Measurements from ENCODE around the gene TTC33.

Gene TTC33

DNA sequence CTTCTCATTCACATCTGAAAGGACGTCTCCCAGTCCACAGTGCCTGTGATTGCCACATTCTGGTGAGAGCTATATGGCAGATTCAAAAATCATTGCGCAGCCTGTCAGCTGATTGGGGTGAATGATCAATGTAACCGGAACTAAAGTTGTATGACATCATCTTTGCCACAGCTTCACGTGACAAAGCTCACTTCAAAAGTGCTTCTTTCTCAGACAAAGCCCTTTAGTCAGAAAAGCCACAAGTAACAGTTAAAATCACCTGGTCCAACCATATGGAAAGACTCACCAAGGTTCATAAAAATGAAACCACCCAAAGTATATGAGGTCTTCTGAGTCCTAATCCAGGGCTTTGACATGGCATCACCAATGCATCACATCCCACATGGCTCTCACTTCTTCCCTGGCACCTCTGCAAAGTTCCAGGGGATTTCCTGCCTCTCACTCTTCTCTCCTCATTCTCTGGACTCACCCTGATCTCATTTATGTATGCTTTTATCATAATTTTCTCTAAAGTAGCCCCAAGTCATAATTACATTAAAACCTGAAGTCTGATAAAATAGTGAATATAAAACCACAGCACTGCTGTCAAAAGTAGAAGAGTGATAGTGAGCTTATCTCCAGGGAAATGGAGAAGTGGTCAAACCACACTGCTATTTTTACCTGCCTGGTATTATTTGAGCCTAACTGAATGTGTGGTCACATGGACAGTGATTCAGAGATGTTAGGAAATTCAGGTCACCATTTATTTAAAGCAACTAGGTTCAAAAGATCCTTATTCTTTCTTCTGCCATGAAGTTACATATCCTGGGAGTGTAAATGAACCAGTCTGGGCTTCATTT lies 269.1 kb downstream of the TTC33 start:
- H3K36me3 Mint-ChIP-seq, result no peaks in the 10 kb centered on the region
- peaks cover 63% of the 10 kb centered on the region for H3K4me1 Mint-ChIP-seq
- peak; percentile 81 for ATAC-seq
- H3K27ac Mint-ChIP-seq, result peak overlapping the region; percentile 98
- peak overlapping the region; percentile 64 for H3K4me3 Mint-ChIP-seq
- no peaks in the 10 kb centered on the region for H3K27me3 Mint-ChIP-seq
- no peaks in the 10 kb centered on the region for H3K9me3 Mint-ChIP-seq

DNA sequence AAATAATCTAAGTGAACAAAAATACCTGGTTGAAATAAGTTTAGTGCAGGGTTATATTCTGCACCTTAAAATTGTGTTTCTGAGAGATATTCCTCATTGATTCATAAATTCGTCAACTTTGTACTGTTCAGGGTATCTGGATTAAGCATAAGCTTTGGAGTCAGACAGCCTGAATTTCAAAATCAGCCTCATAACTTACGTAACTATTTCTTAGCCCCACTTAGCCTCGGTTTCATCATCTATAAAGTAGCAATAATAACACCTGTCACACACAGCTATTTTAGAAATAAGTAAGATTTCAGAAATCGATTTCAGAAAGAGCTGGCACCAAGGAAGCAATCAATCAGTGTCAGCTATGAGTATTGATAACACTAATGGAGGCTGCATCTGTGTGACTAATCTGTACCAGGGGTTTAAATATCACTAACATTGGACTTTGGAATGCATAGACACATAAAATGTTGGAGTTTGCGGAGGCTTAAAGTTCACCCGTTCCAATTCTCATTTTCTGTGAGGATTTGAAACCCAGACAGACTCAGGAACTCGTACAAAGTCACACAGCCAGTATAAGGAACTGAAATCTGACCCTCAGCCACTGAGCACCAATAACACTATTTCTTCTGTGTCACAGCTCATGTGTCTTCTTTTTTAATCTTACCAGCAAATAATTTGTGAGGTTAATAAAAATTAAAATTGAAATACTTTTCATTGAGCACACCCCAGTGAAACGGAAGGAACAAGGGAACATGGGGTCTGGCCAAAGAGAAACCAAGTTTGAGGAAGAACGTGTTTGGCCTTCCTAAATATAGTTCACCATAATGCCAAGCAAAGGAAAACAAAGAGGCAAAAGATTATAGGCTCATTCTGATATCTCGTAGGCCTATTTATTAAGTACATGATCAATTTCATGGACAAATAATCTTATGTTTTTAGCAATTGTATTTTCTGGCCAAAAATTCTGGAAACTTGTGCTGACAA lies 270.5 kb downstream of the TTC33 start:
- H3K4me3 Mint-ChIP-seq, result peak overlapping the region; percentile 63

DNA sequence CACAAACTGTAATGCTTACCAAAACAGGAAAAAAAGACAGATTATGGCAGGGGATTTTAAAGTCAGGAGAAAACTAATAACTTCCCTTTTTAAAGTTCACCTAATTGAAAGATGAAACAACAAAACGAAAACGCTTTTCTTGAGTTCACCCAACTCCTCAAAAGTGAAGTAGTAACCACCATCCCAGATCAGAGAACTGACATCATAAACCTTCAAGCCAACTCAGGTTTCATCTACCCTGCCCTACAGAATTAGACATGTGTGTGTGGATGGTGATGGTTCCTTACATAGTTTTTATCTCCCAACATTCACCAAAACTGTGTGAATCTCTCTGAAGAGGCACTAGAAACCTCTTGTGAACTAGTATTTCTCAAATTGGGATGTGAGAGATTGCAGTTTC lies 271.3 kb downstream of the TTC33 start:
- Mint-ChIP-seq H3K27ac (peak overlapping the region; percentile 98), H3K4me1 (peaks cover 58% of the 10 kb centered on the region), H3K4me3 (peak overlapping the region; percentile 63), H3K27me3 (no peaks in the 10 kb centered on the region), H3K36me3 (no peaks in the 10 kb centered on the region), H3K9me3 (no peaks in the 10 kb centered on the region)
- peak; percentile 59 for ATAC-seq

More for the DNA sequence above, 270.5 kb downstream of the TTC33 start:
- no peaks in the 10 kb centered on the region for H3K36me3 Mint-ChIP-seq
- ATAC-seq, result peak; percentile 73
- peak overlapping the region; percentile 98 for H3K27ac Mint-ChIP-seq
- H3K9me3 Mint-ChIP-seq, result no peaks in the 10 kb centered on the region
- H3K4me1 Mint-ChIP-seq, result peaks cover 60% of the 10 kb centered on the region
- no peaks in the 10 kb centered on the region for H3K27me3 Mint-ChIP-seq

DNA sequence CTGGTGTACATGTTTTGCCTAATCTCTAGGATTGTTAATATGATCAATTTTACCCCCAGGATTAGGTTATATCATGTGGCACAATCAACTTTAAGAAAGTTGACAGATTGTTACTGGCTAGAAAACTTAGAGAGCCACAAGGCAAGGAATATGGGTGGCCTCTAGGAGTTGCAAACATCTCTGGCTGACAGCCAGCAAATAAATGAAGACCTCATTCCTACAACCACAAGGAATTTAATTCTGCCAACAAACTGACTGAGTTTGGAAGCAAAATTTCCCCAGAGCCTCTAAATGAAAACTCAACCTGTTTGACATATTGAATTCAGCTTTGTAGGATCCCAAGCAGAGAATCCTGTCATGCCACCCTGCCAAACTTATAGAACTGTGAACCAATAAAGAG lies 272.4 kb downstream of the TTC33 start:
- H3K4me1 Mint-ChIP-seq, result peaks cover 47% of the 10 kb centered on the region
- no peak for ATAC-seq
- H3K4me3 Mint-ChIP-seq, result no peak overlapping the region
- H3K9me3 Mint-ChIP-seq, result no peaks in the 10 kb centered on the region
- H3K27me3 Mint-ChIP-seq, result no peaks in the 10 kb centered on the region
- H3K36me3 Mint-ChIP-seq, result no peaks in the 10 kb centered on the region
- H3K27ac Mint-ChIP-seq, result peak overlapping the region; percentile 98

DNA sequence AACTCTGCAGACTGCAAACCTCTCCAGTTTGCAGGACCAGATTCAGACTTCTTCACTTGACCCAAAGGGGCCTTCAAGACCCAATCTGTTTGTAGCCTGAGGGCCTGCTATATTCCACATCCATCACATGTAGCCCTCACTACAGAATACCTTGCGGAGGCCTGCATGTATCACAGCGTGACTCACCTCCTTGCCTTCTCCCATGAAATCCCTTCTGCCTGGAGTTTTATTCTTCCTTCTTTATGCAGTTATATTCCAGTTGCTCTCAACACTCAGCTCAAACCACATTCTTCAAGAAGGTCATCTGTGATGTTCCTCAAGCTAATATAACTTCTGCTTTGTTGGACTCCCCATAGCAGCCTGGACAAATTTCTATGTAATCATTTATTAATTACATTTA lies 274.5 kb downstream of the TTC33 start:
- no peak for ATAC-seq
- Mint-ChIP-seq H3K4me1 (peaks cover 30% of the 10 kb centered on the region), H3K27me3 (no peaks in the 10 kb centered on the region), H3K9me3 (no peaks in the 10 kb centered on the region), H3K36me3 (no peaks in the 10 kb centered on the region), H3K4me3 (no peak overlapping the region), H3K27ac (no peak overlapping the region)

DNA sequence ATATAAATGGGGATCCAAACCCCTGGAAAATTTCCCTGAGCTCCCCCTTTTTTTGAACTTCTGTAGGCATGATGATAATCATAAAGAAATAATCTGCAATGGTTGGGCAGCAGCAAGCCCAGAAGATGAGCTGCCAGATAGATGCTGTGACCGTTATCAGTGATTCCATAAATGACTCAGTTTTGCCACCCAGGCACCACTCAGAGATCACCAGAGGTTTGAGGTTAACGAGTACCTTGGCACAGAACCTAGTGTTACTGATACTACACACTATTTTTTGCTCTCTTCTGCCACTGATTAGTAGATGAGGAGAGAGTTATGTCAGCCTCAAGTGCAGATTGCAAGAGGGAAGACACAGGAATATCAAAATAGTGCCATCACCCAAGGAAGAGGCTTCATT lies 275.4 kb downstream of the TTC33 start:
- no peak overlapping the region for H3K27ac Mint-ChIP-seq
- ATAC-seq, result peak; percentile 72
- no peaks in the 10 kb centered on the region for H3K9me3 Mint-ChIP-seq
- no peaks in the 10 kb centered on the region for H3K36me3 Mint-ChIP-seq
- H3K4me1 Mint-ChIP-seq, result peaks cover 21% of the 10 kb centered on the region
- H3K27me3 Mint-ChIP-seq, result no peaks in the 10 kb centered on the region
- no peak overlapping the region for H3K4me3 Mint-ChIP-seq

DNA sequence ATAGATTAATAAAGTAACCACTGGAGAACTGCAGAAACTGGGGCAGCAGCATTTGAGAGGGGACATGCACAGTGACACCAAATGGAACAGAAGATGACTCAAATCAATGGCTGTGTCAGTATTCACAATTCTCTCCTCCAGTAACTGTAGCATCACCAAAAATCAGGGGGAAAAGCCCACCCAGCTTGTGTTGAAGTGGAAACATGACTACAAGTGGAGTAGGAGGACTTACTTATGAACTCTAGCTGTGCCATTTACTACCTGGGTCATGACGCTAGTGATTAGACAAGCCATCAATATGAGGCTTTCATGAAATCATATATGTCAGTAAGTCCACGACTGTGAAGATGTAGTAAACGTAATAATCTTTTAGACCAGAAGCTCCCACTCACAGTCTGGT lies 275.8 kb downstream of the TTC33 start:
- H3K4me3 Mint-ChIP-seq, result no peak overlapping the region
- H3K9me3 Mint-ChIP-seq, result no peaks in the 10 kb centered on the region
- H3K27me3 Mint-ChIP-seq, result no peaks in the 10 kb centered on the region
- H3K4me1 Mint-ChIP-seq, result peaks cover 17% of the 10 kb centered on the region
- no peak overlapping the region for H3K27ac Mint-ChIP-seq
- H3K36me3 Mint-ChIP-seq, result no peaks in the 10 kb centered on the region
- peak; percentile 9 for ATAC-seq

DNA sequence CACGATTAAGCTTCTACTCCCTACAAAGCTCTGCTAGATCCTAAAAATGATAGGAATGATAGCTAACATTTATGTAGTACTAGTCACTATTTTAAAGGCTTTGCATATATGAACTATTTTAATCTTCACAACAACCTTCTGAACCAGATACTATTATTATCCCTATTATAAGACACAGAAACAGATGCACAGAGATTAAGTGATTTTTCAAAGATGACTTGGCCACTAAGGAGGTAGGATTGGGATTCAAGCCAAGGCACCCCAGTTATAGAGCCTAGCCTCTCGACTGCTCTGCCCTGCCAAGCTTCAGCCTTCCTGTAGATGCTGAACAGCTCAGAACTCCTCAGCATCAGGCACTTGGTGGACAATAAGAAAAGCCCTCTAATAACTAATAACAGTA lies 277.0 kb downstream of the TTC33 start:
- Mint-ChIP-seq H3K27ac (no peak overlapping the region), H3K36me3 (no peaks in the 10 kb centered on the region), H3K4me3 (no peak overlapping the region), H3K4me1 (peaks cover 5% of the 10 kb centered on the region), H3K27me3 (no peaks in the 10 kb centered on the region), H3K9me3 (no peaks in the 10 kb centered on the region)
- no peak for ATAC-seq

DNA sequence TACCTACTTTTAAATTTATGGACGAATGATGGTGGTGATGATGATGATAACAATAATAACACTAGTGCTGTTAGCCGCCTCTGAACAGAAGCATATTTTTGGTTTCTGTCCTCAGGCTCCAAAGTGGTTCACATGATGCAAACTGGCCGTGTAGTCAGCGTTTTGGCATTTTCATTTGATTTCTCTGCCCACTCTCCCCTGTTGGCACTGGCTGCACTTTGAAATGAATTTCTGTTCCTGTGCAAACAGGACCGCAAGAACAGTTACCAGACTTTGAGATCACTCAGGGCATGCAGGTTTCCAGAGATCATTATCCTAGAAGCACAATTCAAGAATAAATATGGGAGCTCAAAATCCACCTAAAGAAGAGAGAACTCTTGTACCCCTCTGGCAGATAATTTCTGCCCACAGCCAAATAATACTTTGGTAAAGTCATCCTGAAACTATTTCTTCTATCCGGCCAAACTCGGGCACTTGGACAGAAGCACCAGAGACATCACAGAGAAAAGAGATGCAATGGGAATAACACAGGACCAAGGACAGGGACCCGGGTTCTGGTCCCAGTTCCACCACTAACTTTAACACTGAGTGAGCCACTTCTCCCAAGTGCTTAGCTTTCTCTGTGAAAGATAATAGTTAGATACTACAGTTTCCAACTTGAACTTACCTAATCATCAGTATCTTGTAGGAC lies 277.8 kb downstream of the TTC33 start:
- no peak overlapping the region for H3K27ac Mint-ChIP-seq
- no peak overlapping the region for H3K4me3 Mint-ChIP-seq
- H3K4me1 Mint-ChIP-seq, result no peaks in the 10 kb centered on the region
- H3K27me3 Mint-ChIP-seq, result no peaks in the 10 kb centered on the region
- no peaks in the 10 kb centered on the region for H3K9me3 Mint-ChIP-seq
- no peak for ATAC-seq
- no peaks in the 10 kb centered on the region for H3K36me3 Mint-ChIP-seq

DNA sequence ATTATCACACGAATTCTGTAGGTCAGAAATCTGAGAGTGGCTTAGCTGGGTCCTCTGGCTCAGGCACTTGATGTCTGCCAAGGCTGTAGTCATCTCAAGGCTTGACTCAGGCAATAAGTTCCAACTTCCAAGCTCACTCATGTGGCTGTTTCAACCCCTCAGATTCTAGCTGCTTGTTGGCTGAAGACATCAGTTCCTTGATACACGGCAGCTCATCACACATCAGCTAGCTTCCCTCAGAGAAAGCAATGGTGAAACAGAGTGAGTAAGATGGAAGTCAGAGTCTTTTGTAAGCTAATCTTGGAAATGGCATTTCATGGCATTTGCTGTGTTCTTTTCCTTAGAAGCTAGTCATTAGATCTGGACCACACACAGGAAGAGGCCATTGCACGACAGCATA lies 280.2 kb downstream of the TTC33 start:
- Mint-ChIP-seq H3K27me3 (no peaks in the 10 kb centered on the region), H3K36me3 (no peaks in the 10 kb centered on the region), H3K4me1 (no peaks in the 10 kb centered on the region), H3K9me3 (no peaks in the 10 kb centered on the region), H3K4me3 (no peak overlapping the region), H3K27ac (no peak overlapping the region)
- ATAC-seq, result no peak

DNA sequence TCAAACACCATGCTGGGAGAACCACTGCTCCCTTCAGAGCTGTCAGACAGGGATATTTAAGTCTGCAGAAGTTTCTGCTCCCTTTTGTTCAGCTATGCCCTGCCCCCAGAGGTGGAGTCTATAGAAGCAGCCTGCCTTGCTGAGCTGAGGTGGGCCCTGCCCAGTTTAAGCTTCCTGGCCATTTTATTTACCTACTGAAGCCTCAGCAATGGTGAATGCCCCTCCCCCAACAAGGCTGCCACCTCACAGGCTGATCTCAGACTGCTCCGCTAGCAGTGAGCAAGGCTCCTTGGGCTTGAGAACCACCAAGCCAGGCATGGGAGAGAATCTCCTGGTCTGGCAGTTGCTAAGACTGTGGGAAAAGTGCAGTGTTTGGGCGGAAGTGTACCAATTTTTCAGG lies 281.5 kb downstream of the TTC33 start:
- Mint-ChIP-seq H3K4me3 (no peak overlapping the region), H3K4me1 (no peaks in the 10 kb centered on the region), H3K27me3 (no peaks in the 10 kb centered on the region), H3K36me3 (no peaks in the 10 kb centered on the region), H3K27ac (no peak overlapping the region), H3K9me3 (no peaks in the 10 kb centered on the region)
- no peak for ATAC-seq

DNA sequence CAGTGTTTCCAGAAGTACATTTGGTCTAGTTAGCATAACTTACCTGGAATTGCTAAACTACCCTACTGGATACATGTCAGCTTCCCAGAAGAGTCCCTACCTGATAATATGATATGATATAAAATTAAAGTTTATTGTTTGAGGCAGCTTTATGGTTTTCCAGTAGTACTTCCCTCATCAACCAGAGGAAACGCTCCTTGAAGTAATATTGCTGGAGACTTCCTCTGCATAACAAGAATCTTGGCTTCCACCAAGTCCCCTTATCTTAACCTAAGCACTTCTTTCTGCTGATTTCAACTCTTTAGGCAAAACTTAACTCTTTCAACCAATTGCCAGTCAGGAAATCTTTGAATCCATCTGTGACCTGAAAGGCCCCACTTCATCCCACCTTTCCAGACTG lies 290.3 kb downstream of the TTC33 start:
- Mint-ChIP-seq H3K36me3 (peaks cover 4% of the 10 kb centered on the region), H3K27ac (no peak overlapping the region), H3K4me3 (no peak overlapping the region), H3K27me3 (no peaks in the 10 kb centered on the region), H3K9me3 (peaks cover 6% of the 10 kb centered on the region), H3K4me1 (no peaks in the 10 kb centered on the region)
- ATAC-seq, result no peak

DNA sequence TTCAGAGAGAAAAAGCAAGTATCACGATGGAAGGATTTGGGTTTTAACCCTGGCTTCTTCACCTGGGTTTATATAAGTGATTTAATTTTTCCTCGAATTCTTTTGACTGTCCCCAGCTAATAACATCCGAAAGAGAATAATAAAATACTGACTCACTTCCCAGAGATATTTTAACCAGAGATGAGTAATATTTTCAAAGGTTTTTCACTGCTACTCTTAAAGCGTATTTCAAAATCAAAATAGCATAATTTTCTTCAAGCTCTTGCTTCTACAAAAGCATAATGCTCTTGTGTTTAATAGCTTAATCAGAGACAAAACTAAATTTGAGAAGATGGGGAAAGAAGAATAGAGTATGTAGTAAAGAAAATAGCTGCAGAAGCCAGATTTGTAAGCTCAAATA lies 291.2 kb downstream of the TTC33 start:
- Mint-ChIP-seq H3K36me3 (peaks cover 8% of the 10 kb centered on the region), H3K27me3 (no peaks in the 10 kb centered on the region), H3K27ac (no peak overlapping the region), H3K9me3 (peaks cover 9% of the 10 kb centered on the region), H3K4me3 (no peak overlapping the region), H3K4me1 (no peaks in the 10 kb centered on the region)
- ATAC-seq, result no peak

Measured in stimulated activated memory B cell treated with anti-CD40 and anti-IgM and Interleukin-4, amounts not matched to agents 10 μg/mL and 1 μg/mL and 100 μg/mL, for 72 hours (primary cell).